ENCODE measurements around the gene MMP20.

The MMP20 gene

DNA sequence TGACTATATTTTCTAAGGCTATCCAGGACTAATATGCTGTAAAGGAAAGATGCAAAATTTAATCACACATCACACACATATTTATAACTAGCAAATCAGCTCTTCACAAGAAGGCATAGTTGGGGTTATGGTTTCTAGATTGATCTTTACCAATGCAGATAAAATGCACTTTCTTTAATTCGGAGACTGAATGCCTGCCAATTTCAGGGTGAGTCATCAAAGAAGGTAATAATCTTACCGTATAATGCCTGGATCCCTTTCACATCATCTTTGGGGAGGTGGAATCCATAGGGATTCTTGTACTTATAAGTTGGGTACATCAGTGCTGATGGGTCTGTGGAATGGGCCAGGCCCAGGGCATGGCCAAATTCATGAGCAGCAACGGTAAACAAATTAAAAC lies 16.4 kb downstream of the MMP20 start:
- DNase-seq (ENCODE audit: low read depth) = no peak
- TF ChIP-seq, protein P1, sequence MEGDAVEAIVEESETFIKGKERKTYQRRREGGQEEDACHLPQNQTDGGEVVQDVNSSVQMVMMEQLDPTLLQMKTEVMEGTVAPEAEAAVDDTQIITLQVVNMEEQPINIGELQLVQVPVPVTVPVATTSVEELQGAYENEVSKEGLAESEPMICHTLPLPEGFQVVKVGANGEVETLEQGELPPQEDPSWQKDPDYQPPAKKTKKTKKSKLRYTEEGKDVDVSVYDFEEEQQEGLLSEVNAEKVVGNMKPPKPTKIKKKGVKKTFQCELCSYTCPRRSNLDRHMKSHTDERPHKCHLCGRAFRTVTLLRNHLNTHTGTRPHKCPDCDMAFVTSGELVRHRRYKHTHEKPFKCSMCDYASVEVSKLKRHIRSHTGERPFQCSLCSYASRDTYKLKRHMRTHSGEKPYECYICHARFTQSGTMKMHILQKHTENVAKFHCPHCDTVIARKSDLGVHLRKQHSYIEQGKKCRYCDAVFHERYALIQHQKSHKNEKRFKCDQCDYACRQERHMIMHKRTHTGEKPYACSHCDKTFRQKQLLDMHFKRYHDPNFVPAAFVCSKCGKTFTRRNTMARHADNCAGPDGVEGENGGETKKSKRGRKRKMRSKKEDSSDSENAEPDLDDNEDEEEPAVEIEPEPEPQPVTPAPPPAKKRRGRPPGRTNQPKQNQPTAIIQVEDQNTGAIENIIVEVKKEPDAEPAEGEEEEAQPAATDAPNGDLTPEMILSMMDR (IDR thresholded peaks at IDR 0.05; ENCODE audit: insufficient read depth, low read depth, low read length, missing control alignments) = no peak
- no peak overlapping the region for H3K4me3 ChIP-seq (ENCODE audit: low read length)

DNA sequence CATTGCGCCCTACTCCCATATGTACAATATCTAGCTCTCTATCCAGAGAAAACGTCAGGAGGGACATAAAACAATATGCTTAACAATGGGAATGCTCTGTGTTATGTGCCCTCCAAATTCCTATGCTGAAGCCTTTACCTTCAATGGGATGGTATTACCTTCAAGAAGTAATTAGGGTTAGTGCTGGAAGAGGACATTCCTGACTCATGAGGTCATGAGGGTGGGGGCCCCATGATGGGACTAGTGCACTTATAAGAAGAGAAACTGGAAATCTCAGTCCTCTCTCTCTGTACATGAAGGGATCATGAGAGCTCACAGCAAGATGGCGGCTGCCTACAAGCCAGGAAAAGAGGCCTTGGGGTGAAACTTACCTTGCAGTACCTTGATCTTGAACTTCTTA lies 20.3 kb downstream of the MMP20 start:
- DNase-seq (ENCODE audit: low read depth) = peak; percentile 42
- TF ChIP-seq, protein P1 (IDR thresholded peaks at IDR 0.05; ENCODE audit: insufficient read depth, low read depth, low read length, missing control alignments) = no peak

DNA sequence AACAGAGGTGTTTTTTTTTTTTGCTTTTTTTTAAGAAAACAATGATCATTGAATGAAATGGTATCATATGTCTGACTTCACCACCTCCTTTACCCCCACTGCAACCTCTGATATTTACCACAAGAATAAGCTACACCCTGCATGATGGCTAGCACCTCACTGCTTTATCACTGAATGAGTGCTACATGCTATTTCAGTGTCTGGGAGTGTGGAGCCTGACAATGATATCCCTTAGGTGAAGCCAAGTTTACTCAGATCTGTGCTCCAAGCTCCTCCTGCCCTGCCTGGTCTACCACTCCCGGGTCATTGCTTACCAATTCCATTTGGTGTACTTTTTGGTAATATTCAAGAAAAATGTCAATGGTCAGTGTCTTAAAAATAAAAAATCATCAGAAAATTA lies 21.1 kb downstream of the MMP20 start:
- H3K4me3 ChIP-seq (ENCODE audit: low read length) = no peak overlapping the region
- TF ChIP-seq, protein P1 (IDR thresholded peaks at IDR 0.05; ENCODE audit: insufficient read depth, low read depth, low read length, missing control alignments) = no peak
- no peak for DNase-seq (ENCODE audit: low read depth)

More for the DNA sequence above, 20.3 kb downstream of the MMP20 start:
- no peak overlapping the region for H3K4me3 ChIP-seq (ENCODE audit: low read length)

DNA sequence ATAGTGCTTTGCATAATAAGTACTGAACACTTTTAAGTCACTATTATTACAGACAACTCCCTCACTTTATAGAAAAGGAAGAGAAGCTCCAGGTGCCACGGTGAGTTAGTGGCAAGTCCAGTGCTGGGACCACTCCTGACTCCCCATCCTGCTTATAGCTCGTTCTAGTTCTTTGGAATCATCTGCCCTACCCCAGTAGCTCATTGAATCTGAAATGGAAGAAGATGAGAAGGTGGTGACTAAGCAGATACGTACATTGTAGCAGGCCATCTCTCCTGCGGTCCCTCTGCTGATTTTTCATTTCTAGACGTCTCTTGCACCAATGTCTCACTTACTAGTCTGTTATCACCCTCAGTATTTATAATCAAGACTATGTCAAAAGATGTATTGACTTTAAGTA lies 21.6 kb downstream of the MMP20 start:
- no peak overlapping the region for H3K4me3 ChIP-seq (ENCODE audit: low read length)
- no peak for DNase-seq (ENCODE audit: low read depth)
- TF ChIP-seq, protein P1 (IDR thresholded peaks at IDR 0.05; ENCODE audit: insufficient read depth, low read depth, low read length, missing control alignments) = no peak

DNA sequence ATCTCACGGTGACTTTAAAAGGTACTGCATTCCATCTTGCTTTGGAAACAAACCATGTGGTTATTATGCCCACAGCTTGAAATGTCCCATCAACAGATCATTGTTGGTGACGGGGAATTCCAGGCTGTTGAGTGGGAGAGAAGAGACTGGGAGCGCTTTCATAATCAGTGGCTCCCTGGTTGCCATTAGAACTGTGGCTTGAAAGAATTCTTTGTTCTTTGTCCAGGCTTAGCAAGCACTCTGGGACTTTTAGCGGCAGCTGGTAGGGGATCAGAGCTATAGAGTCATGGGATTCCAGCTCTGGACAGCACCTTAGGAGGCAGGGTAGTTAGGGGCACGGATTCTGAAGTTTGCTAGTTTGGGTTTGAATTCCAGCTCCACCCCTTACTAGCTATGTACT lies 22.0 kb downstream of the MMP20 start:
- no peak overlapping the region for H3K4me3 ChIP-seq (ENCODE audit: low read length)
- peak; percentile 62 for DNase-seq (ENCODE audit: low read depth)
- TF ChIP-seq, protein P1 (IDR thresholded peaks at IDR 0.05; ENCODE audit: insufficient read depth, low read depth, low read length, missing control alignments) = no peak

DNA sequence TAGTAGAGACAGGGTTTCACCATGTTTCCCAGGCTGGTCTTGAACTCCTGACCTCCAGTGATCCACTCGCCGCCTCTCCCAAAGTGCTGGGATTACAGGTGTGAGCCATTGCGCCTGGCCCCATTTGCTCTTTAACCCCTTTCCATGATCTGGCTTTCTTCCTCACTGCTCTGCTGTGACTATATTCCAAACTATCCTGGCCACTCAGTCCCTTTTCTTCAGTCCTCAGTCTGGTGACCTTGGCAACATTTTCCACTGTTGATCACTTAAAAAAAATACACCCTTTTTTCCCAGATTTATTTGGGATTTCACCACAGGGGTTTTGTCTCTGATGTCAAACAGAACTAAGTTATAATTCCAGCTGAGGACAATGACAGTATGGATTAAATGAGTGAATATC lies 24.5 kb downstream of the MMP20 start:
- no peak for DNase-seq (ENCODE audit: low read depth)
- TF ChIP-seq, protein P1 (IDR thresholded peaks at IDR 0.05; ENCODE audit: insufficient read depth, low read depth, low read length, missing control alignments) = no peak
- no peak overlapping the region for H3K4me3 ChIP-seq (ENCODE audit: low read length)

DNA sequence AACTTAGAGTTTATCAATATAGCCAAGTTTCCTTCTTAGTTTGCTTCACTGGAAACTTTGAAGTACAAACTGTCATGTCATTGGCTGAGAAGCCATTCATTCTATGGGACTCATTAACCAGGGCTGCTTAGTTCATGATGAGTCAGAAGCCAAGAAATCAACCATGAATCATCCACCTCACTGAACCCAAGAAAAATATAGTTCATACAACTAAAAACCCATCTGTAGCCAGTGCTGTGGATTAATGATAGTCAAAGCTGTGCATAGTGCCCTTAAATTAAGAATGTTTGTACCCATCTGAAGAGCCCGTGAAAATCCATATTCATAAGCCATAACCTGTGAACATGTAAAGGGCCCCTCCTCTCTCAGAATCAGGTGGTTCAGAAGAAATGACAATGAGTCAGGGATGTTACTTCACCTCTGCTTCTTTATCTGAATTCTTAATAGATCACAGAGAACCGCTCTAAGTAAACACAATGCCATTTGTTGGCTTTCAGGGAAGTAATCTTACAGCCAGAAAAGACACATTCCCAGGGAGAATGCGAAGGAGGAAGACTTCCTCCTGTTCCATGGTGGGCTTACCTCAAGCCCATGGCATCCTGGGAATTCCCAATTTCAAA lies 25.4 kb downstream of the MMP20 start:
- TF ChIP-seq, protein P1 (IDR thresholded peaks at IDR 0.05; ENCODE audit: insufficient read depth, low read depth, low read length, missing control alignments) = no peak
- DNase-seq (ENCODE audit: low read depth) = peak; percentile 95
- peak overlapping the region; percentile 4 for H3K4me3 ChIP-seq (ENCODE audit: low read length)
